GM11168 (cell line): ENCODE results near the gene FOXJ1.

ENCODE experiments used
- in situ Hi-C: fragments of 300-500 bp; cut with MboI; formaldehyde crosslinking; loops from one replicate; pipeline ENCODE4 v1.12.0; 2022; ENCODE audit warnings: low sequenced_read_pairs; ENCODE audit not compliant: unreplicated experiment

FOXJ1 gene

DNA sequence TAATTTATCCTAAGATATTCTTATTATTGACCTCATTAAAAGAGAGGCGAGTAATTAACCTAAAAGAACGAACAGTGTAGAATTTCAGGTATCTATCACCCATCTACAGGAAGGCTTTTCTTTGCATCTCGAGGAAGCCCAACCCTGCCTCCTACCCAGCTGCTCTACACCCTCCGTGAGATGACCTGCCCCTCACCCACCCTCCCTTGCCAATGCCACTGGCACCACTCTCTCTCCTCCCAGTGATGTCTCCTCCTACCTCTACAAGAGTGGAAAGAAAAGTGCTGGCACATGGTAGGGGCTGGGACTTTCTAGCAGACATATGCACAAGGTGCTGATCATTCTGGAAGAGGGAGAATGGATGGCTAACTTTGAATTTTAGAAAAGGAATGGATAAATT, 22.9 kb upstream of the FOXJ1 start:
- in situ Hi-C loops = no loop called here

DNA sequence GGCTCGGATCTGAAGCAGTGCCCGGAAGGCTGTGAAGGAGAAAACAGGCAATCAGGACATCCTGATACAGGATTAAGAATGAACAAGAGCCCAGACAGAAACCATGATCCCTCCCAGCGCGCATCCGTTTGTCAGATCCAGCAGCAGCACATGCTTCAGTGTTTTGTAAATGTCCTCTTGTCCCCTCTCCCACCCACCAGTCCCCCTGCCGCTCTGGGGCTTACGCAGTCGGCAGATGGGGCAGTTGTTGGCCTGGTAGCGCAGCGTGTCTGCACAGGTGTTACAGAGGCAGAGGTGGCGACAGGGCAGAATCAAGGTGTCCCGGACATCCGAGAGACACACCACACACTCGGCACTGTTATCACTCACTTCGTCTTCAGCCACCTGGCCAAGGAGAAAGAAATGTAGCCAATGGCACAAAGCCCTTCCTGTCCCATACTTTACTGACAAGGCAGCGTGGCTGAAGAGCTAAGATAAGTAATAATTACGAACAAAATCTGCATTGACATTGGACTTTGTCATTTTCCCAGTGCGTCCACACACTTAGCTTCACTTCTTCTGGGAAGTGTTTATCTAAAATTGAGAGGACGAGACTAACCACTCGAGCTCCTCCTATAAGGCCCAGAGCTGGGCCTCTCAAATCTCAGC, 20.7 kb upstream of the FOXJ1 start:
- in situ Hi-C loops = no loop called here

DNA sequence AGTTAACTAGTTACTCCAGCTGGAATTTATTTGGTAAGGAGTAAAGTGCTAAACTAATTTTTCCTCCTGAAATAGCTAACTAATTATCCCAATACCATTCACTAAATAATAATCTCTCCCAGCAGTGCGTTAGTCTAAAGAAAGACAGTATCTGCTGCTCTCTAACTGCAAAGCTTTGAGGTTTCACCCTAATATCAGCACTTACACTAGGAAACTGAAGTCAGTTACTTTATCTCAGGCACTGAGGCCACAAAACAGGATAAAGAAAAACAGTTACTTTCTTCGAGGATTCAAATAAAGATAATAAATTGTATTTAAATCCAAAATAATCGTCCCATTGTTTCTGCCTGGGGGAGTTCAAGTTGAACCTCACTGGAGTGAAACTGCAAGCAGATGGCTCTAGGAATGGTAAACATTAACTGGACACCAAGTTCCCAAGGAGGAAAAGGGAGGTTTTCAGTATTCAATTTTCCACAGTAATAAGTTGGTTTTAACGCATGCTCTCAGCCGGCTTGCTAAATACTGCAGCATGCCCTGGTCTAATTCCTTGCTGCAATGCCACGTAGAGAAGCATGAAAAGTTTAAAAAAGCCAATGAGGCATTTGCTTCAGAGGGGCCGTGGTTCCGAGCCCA, 20.0 kb upstream of the FOXJ1 start:
- in situ Hi-C loops = no loop called here

DNA sequence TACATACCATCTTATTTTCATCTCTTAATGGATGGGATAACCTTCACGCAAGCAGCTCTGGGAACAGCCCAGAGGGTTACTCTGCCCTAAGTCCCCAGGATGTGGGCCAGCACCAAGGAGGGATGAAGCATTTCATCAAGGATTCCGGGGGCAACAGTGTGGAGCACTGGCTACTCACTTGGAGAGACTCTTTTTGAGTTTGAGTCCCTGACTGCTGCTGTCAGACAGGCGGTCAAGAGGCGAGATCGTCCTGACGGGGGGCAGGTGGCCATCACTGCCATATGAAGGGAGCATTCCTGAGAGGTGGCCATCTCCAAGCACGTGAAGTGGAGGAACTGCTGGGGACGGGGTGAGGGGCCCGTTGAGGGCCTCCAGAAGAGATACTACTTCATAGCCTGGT, 18.1 kb upstream of the FOXJ1 start:
- in situ Hi-C loops = no loop called here

DNA sequence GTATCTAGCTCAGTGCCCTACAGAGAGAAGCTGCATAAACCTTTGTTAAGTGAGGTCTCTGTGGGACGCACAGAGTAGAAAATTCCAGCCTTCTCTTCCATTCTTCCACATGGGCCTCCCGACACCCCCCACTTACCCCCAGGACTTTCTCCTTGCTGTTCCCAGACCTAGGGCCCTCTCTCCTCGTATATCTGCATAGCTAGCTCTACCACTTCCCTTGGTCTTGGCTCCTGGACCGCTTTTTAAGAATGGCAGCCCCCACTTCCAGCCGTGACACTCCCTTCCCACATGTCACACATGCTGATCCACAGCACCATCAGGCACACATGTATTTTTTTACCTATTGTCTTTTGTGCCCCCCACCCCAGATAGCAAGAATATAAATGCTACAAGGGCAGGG, 16.7 kb upstream of the FOXJ1 start:
- in situ Hi-C loops = no loop called here

DNA sequence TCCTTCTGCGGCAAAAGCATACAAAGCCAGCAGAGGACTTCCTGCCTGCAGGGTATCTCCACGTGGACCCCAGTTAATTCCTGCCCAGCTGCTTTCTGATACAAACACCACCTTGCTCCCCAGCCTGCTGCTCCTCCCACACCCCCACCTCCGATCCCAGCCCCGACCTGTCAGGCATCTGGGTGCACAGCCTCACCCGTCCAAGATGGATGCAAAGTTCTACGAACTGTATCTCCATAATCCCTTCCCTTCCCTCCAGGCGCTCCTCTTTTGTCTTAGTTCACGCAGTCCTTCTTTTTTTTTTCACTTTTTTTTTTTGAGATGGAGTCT, 15.6 kb upstream of the FOXJ1 start:
- in situ Hi-C loops = no loop called here

DNA sequence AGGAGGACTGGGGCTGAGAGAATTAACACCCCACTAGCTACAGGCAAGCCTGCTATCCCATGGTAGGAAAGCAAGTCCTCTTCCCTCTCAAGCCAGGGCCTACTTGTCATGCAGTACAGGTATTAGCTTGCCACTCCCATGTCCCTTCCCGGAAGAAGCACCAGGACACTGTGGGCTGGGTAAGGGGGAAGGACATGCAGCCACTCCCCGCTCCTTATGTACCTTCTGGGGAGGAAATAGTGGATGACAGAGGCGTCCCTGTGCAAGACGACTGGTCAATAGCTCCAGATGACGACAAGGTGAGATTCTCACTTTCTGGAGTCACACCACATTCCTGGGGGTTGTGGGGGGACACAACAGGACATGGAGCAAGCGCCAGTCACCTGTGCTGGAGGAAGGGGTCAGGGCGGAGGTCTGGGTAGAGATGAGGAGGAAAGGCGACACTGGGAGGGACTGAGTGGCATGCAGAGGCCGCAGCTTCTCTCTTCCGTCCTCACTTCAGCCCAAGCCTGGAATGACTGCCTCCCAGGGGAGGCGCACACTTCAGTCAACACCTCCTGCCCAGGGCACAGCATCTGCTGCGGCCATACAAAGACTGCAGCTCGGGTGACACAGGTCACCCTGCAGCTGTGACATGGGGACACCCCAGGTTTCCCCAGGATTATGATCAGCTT, 15.1 kb upstream of the FOXJ1 start:
- in situ Hi-C loops = no loop called here

DNA sequence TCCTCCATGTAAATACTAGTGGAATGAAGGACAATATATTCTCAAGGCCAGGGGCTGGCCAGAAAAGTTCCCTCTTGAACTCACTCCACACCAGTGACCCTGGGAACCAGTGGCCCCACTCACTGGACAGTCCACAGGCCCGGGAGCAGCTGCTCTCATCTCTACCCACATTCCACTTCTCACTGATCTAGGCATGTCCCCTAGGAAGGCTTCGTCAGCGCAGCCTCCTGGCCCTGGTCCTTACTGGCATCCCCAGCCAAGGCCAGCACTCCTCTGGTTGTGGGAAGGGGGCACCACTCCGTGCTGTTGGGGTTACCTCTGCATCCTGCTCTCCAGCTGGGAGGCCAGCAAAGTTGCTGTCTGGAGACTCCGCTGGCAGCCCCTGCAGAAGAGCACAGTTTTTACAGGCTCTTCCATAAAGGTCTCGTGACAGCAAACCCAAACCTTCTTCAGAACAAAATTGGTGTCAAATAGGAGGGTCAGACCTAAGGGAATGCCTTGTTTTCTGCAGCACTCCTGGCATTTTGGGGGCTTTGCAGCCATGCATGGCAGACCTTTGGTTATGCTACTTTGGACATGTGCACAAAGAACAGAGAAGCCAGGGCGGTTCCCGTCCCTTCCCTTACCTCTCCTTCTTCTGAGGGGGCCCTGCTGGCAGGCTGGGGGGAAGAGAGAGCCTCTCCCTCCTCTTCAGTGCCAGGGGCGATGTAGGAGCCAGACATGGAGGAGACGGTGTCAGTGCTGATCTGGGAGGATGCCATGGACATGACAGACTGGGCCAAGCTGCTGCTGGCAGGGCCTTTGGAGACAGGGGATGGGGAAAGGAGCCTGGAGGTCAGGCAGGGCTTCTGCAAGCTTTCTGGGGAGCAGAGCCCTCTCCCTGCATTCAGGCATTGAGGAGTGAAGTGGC, 14.1 kb upstream of the FOXJ1 start:
- in situ Hi-C loops = no loop called here

DNA sequence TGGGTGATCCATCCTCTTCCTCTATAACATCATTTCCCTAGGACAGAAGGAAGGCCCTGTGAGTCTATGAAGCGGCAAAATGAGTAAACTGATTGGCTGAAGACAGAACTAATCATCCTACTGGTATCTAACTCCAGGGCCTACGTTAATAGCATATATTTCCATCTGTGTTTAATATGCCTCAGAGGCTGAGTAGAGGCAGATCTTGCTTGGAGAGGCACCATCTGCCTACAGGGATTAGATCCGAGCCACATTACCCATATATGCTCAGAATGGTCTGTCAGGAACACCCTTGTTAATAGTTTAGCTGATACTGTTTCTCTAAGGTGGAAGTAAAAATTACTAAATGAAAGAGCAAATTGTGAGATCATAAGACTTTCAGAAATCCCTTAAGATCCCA, 13.2 kb upstream of the FOXJ1 start:
- in situ Hi-C loops = no loop called here

DNA sequence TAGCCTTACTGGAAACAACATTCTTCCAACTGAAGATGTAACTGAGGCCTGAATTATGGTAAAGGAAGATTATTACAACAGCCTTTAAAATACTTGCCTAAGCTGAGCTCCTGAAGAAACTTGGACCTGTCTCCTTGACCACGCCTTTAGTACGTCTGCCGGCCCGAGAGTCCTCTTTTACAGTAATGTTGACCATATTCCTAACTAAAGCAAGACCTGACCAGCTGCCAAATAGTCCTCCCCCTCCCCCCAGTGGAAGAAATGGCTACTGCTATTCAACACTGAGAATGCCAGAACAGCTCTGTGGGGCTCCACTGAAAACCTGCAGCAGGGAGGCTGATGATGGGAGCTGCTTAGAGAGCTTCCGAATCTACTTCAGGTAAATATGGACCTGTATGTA, 12.6 kb upstream of the FOXJ1 start:
- in situ Hi-C loops = no loop called here

DNA sequence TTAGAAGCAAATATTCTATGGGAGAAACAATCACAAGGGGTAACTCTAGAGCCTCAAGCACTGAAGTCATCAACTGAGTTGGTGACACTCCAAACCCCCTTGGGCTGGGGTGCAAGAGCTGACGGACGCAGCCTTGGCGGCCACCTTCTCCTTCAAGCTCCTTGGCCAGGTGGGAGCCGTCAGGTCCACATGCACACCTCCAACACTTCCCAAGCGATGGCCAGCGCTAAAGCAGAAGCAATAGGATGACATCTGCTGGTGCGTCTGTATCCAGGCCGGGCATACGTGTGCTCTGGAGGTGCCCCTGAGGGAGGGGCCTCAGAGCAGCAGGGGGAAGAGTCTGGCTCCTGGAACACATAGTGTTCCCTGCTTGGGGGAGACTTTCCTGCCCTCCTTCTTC, 12.2 kb upstream of the FOXJ1 start:
- in situ Hi-C loops = no loop called here

DNA sequence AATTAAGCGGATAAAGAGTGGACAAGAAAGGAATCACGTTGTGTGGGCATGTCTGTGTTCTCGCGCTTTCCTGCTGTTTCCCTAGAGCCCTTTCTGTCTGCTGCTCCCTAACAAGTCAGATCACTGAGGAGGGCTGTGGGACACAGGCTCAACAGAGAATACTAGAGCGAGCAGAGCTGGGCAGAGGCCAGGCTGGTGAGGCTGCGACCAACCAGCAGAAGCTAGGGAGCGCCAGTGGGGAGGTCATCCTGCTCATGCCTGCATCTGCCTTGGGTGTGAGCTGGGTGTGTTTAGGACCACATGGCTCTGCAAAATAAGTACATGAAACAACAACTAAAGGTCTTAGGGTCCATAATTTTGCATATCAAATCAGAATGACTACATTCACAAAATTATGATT, 11.5 kb upstream of the FOXJ1 start:
- in situ Hi-C loops = no loop called here

DNA sequence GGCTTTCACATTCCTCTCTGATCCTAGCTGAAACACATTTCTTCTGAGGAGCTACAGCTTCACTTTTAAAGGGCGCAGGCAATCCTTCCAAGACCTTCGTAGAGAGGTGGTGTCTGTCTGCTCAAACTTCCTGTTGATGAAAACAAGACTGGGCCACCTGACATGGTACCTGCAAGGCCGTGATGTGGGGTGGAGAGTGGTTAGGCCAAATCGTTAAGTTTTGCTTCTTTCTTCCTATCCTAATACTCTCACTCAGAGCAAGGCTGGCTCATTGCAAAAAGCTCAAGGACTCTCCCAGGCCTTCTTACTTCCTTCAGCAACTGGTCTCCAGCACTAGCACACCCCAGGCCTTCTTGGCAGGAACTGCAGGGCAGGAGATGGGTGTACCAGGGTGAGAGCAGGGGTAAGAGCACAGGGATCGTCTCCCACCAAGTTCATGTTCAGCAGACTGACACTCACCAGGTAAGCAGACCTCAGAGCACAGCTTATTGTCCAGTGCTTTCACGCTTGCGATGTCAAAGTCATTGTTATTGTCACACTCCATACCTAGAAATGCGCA, 10.9 kb upstream of the FOXJ1 start:
- in situ Hi-C loops = no loop called here

DNA sequence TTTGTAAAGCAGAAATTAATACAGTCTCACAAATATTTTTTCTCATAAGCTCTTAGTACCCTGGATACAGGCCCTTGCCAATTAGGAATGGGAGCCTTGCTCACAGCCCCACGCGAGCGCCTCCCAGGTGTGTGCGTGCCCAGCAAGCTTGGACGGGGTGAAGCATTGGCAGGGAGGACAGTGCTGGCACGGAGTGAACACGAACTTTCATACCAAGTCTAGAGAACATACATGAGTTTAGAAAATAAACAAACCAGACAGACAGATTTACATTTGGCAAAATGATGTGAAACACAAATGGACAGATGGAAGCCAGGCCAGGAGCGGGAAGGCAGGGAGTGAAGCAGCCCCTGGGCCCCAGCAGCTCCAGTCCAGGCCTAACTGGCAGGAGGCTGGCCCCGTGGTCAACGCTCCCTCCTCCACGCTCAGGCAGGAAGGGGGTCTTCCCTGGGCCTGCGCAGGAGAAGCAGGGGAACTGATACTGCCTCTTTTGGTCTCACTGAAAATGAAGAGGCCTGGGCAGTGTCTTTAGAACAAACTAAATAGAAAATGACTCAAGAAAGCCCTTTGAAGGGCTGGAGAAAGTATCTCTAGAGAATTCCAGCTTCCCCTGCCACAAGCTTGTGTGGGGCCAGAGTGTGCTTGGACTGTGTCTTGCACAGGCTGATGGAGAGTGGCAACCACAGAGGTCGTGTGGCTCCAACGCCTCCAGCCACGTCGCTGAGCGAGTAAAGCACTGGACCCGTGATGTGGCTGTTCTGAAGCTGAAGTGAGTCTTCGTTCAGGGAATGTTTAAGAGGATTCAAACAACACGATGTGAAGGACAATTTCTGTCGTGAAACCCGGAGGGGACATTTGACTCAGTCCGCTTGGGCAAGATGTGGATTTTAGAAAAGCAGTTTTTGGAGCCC, 9.9 kb upstream of the FOXJ1 start:
- in situ Hi-C loops = no loop called here

DNA sequence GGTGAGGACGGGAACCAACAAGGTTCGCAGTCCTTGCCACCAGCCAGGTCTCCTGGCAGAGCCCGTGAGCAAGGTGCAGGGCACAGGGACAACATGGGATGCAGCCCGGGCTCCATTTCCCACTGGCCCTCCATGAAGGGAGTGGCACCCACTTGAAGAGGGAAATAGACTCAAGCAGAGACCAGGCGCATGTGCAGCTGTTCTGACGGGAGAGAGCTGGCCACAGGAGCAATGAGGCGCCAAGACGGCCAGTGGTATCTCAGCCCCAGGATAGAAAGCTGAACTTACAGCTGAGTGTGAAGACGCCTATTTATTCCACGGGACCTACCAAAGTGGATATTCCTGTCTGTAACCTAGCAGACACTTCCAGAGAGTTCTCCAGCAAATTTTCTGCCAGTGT, 8.2 kb upstream of the FOXJ1 start:
- in situ Hi-C loops = no loop called here

DNA sequence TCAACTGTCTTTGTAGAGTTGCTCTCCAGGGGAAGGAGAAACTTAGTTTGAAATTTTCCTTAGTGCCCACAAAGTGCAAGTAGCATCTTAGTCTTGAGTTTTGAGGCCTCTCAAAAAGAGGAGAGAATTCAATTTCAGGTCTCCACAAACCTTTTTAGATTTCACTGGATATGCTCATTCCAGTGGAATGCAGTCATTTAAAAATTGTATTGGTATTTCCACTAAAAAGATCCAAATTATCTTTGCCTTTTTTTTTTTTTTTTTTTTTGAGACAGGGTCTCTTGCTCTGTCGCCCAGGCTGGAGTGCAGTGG, 6.9 kb upstream of the FOXJ1 start:
- in situ Hi-C loops = no loop called here

DNA sequence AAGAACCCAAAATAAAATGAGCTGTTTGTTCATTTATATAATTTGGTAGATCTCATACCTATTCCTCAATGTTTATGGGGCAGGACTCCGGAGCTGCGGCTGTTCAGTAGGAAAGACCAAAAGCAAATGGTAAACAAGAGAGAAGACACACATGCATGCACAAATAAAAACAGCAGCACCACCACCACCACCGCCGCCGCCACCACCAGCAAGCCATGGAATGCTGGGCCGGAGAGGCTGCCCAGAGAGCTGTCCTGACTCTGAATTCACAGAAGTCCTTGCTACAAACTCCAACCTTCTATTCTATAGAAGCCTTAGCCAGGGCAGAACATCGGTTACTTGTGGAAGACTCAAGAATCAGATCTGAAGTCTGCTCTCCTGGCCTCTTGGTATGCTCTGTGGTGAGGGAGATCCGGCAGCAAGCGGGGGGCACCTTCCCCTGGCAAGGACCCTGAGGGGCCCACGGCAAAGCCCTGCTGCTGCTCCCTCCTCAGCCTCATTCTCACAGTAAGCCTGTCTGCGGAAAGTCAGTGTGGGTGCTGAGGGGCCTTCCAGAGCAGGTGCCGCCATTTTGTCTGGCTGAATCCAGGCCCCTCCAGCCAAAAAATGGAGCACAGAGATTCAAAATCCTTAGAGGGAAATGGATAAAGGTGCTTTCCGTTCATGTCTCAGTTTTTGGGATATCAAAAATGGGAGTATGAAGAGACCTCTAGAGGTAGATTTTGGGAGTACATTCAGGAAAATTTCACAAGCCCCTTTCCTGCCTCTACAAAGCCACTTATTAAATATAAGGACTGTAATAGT, 6.4 kb upstream of the FOXJ1 start:
- in situ Hi-C loops = no loop called here

DNA sequence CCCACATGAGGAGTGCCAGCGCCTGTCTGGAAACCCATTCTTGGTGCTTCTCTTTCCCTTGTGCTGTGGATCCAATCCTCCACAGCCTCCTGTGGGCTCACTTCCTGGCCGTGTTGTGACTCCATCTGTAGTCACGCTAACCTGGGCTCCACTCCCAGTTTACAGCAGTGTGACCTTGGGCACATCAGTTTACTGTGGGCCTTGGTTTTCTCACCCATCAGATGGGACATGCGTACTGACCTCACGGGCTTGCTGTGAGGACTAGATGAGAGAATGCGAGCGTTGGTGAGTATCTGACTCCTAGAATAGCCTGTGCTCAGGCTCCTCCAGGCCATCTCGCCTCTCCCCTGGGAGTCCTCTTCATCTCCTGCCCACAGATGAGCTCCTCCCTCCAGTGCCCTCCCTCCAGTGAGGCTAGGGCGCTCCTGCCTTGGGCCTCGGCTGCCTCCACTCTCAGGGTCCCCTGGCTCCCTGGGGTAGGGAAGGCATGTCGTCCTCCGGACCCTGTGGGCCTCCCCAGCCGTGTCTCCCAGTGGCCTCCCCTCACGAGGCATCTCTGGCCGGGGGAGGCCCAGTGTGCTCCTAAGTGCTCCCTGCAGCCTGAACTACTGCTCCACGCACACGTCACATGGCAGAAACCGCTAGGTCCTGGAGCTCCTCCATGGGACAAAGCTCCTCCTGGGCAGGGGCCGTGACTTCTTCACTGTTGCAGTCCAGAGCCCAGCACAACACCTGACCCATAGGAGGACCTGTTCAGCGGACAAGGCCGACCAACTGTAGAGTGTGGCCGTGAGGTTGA, 5.2 kb upstream of the FOXJ1 start:
- in situ Hi-C loops = no loop called here
